Stimulated activated CD8-positive, alpha-beta memory T cell treated with anti-CD3 and anti-CD28 coated beads, Interleukin-4, amount 100 ng/mL, for 1 hour (primary cell): ENCODE results near the gene SV2B.
"Not testable (repeated sequence)": the region's sequence is repeated elsewhere in the genome, so short reads cannot be mapped to it uniquely, and the experiment has no call there.

Experiments used
- DNase-seq, 2 donors: peaks; one replicate each; pipeline ENCODE4 v3.0.0-alpha.2; 2020; ENCODE audit warnings: low read depth in 2 of 2, low spot score in 1 of 2

The SV2B gene

GRCh38 chr15:91304210-91304609, 204.2 kb downstream of the SV2B start:
- DNase-seq: no peak

GRCh38 chr15:91304786-91305185, 204.7 kb downstream of the SV2B start:
- DNase-seq: no peak

GRCh38 chr15:91306144-91306543, 206.1 kb downstream of the SV2B start:
- no peak for DNase-seq

- DNase-seq: no peak
Observed at GRCh38 chr15:91307601-91308000, 207.5 kb downstream of the SV2B start.

- no peak for DNase-seq
Observed at GRCh38 chr15:91308199-91308598, 208.1 kb downstream of the SV2B start.

- DNase-seq: no peak
Observed at GRCh38 chr15:91308855-91309254, 208.8 kb downstream of the SV2B start.

GRCh38 chr15:91311986-91312385, 211.9 kb downstream of the SV2B start:
- no peak for DNase-seq

GRCh38 chr15:91316126-91316525, 216.1 kb downstream of the SV2B start:
- DNase-seq: no peak

GRCh38 chr15:91318516-91318915, 218.5 kb downstream of the SV2B start:
- no peak for DNase-seq

GRCh38 chr15:91318931-91319330, 218.9 kb downstream of the SV2B start:
- DNase-seq: no peak

- DNase-seq: no peak
Observed at GRCh38 chr15:91319371-91320059, 219.5 kb downstream of the SV2B start.

GRCh38 chr15:91320101-91320500, 220.0 kb downstream of the SV2B start:
- DNase-seq: no peak

- DNase-seq: no peak
Observed at GRCh38 chr15:91329914-91330313, 229.9 kb downstream of the SV2B start.

GRCh38 chr15:91331581-91331980, 231.5 kb downstream of the SV2B start:
- no peak for DNase-seq

- no peak for DNase-seq
Observed at GRCh38 chr15:91335702-91336101, 235.6 kb downstream of the SV2B start.

GRCh38 chr15:91336687-91337086, 236.6 kb downstream of the SV2B start:
- no peak for DNase-seq

GRCh38 chr15:91338766-91339165, 238.7 kb downstream of the SV2B start:
- no peak for DNase-seq

GRCh38 chr15:91342097-91342496, 242.0 kb downstream of the SV2B start:
- DNase-seq: no peak

GRCh38 chr15:91344912-91345311, 244.9 kb downstream of the SV2B start:
- DNase-seq: not testable (repeated sequence)

GRCh38 chr15:91345736-91346135, 245.7 kb downstream of the SV2B start:
- no peak for DNase-seq

GRCh38 chr15:91346259-91346658, 246.2 kb downstream of the SV2B start:
- DNase-seq: no peak

- DNase-seq: peak in 1 of 2 donors; percentile 2
Observed at GRCh38 chr15:91348752-91349500, 248.9 kb downstream of the SV2B start.
